Nephron (organoid): Measurements from ENCODE around the gene ZNF593OS.

Source experiments
- H3K27ac Mint-ChIP-seq, 3 experiments: 2 replicates each; pipeline ENCODE4 v1.8.0; 2020; ENCODE audit warnings: mixed read lengths in 3 of 3, mild to moderate bottlenecking in 2 of 3, moderate library complexity in 1 of 3
- H3K27me3 Mint-ChIP-seq: 2 replicates; pipeline ENCODE4 v1.8.0; 2021; ENCODE audit warnings: low read depth, mild to moderate bottlenecking, moderate library complexity, mixed read lengths
- H3K36me3 Mint-ChIP-seq: 2 replicates; pipeline ENCODE4 v1.8.0; 2020; ENCODE audit warnings: low read depth, mixed read lengths
- H3K4me1 Mint-ChIP-seq: 2 replicates; pipeline ENCODE4 v1.8.0; 2020; ENCODE audit warnings: mixed read lengths
- H3K4me3 Mint-ChIP-seq, 3 experiments: 2 replicates each; pipeline ENCODE4 v1.8.0; 2020; ENCODE audit warnings: mild to moderate bottlenecking in 3 of 3, mixed read lengths in 3 of 3, moderate library complexity in 2 of 3
- H3K9me3 Mint-ChIP-seq: 2 replicates; pipeline ENCODE4 v1.8.0; 2020; ENCODE audit warnings: mixed read lengths
- CTCF ChIP-seq, 3 experiments: fragments of 200-600 bp; sonication (generic); IDR thresholded peaks; one replicate each; pipeline ENCODE4 v1.5.0; 2021; ENCODE audit warnings: antibody characterized with exemption in 3 of 3; ENCODE audit not compliant: unreplicated experiment in 3 of 3

The ZNF593OS gene

GRCh38 chr1:26197813-26198212 is 26.2 kb upstream of the ZNF593OS start:
- no peak for TF ChIP-seq CTCF (IDR thresholded peaks at IDR 0.05; ENCODE audit: unreplicated experiment in 3 of 3)

GRCh38 chr1:26197301-26197700 is 25.7 kb upstream of the ZNF593OS start:
- H3K9me3 Mint-ChIP-seq: no peaks in the 10 kb centered on the region
- H3K36me3 Mint-ChIP-seq: no peaks in the 10 kb centered on the region
- no peak for TF ChIP-seq CTCF (IDR thresholded peaks at IDR 0.05; ENCODE audit: unreplicated experiment in 3 of 3)
- peaks cover 10% of the 10 kb centered on the region for H3K27me3 Mint-ChIP-seq
- no peak overlapping the region for H3K27ac Mint-ChIP-seq
- no peak overlapping the region for H3K4me3 Mint-ChIP-seq
- peaks cover 20% of the 10 kb centered on the region for H3K4me1 Mint-ChIP-seq

More at GRCh38 chr1:26197813-26198212, 26.2 kb upstream of the ZNF593OS start:
- no peaks in the 10 kb centered on the region for H3K36me3 Mint-ChIP-seq
- H3K4me1 Mint-ChIP-seq: peaks cover 20% of the 10 kb centered on the region
- H3K27me3 Mint-ChIP-seq: peaks cover 10% of the 10 kb centered on the region
- no peak overlapping the region for H3K27ac Mint-ChIP-seq
- no peak overlapping the region for H3K4me3 Mint-ChIP-seq
- H3K9me3 Mint-ChIP-seq: no peaks in the 10 kb centered on the region

GRCh38 chr1:26195805-26196204 is 24.2 kb upstream of the ZNF593OS start:
- Mint-ChIP-seq H3K4me3 (no peak overlapping the region), H3K27ac (no peak overlapping the region), H3K27me3 (peaks cover 4% of the 10 kb centered on the region), H3K36me3 (no peaks in the 10 kb centered on the region), H3K9me3 (no peaks in the 10 kb centered on the region), H3K4me1 (peaks cover 8% of the 10 kb centered on the region)
- no peak for TF ChIP-seq CTCF (IDR thresholded peaks at IDR 0.05; ENCODE audit: unreplicated experiment in 3 of 3)

GRCh38 chr1:26191739-26192138 is 20.1 kb upstream of the ZNF593OS start:
- H3K4me3 Mint-ChIP-seq: no peak overlapping the region
- H3K27ac Mint-ChIP-seq: no peak overlapping the region
- H3K27me3 Mint-ChIP-seq: no peaks in the 10 kb centered on the region
- no peaks in the 10 kb centered on the region for H3K36me3 Mint-ChIP-seq
- no peak for TF ChIP-seq CTCF (IDR thresholded peaks at IDR 0.05; ENCODE audit: unreplicated experiment in 3 of 3)
- no peaks in the 10 kb centered on the region for H3K9me3 Mint-ChIP-seq
- peaks cover 7% of the 10 kb centered on the region for H3K4me1 Mint-ChIP-seq

- peak in 2 of 3 experiments; percentile 9 to 38 for TF ChIP-seq CTCF (IDR thresholded peaks at IDR 0.05; ENCODE audit: unreplicated experiment in 3 of 3)
- Mint-ChIP-seq H3K4me3 (no peak within 1 kb of the TSS), H3K27me3 (no peaks in the 10 kb centered on the region), H3K4me1 (peaks cover 7% of the 10 kb centered on the region), H3K27ac (peak within 1 kb of the TSS in 2 of 3 experiments; percentile 51 to 61), H3K9me3 (no peaks in the 10 kb centered on the region), H3K36me3 (no peaks in the 10 kb centered on the region)
Observed at GRCh38 chr1:26190373-26190987, 18.8 kb upstream of the ZNF593OS start, which contains the start of gene CATSPER4. Gene CATSPER4, plus strand, starts transcription at chr1:26190602. Its CDS starts 26 bp downstream, at chr1:26190628.

GRCh38 chr1:26189751-26190275 is 18.2 kb upstream of the ZNF593OS start:
- H3K27me3 Mint-ChIP-seq: no peaks in the 10 kb centered on the region

More at GRCh38 chr1:26189751-26190275, 18.2 kb upstream of the ZNF593OS start:
- Mint-ChIP-seq H3K4me1 (peaks cover 7% of the 10 kb centered on the region), H3K4me3 (no peak overlapping the region), H3K36me3 (no peaks in the 10 kb centered on the region), H3K27ac (peak overlapping the region in 1 of 3 experiments; percentile 61), H3K9me3 (no peaks in the 10 kb centered on the region)
- no peak for TF ChIP-seq CTCF (IDR thresholded peaks at IDR 0.05; ENCODE audit: unreplicated experiment in 3 of 3)
